GM12873 (cell line): Measurements from ENCODE around the gene MYO1A.
A peak's percentile ranks its signal among the peaks of the same experiment; 100 is the strongest.

ENCODE experiments used
- TF ChIP-seq, protein P1 (sequence below): IDR thresholded peaks from 2 replicates; pipeline ENCODE4 v1.5.1; 2012; ENCODE audit warnings: low read depth, mild to moderate bottlenecking, moderate library complexity, low read length, control low read depth; ENCODE audit not compliant: insufficient read depth; ENCODE audit errors: missing control alignments

Gene MYO1A

DNA sequence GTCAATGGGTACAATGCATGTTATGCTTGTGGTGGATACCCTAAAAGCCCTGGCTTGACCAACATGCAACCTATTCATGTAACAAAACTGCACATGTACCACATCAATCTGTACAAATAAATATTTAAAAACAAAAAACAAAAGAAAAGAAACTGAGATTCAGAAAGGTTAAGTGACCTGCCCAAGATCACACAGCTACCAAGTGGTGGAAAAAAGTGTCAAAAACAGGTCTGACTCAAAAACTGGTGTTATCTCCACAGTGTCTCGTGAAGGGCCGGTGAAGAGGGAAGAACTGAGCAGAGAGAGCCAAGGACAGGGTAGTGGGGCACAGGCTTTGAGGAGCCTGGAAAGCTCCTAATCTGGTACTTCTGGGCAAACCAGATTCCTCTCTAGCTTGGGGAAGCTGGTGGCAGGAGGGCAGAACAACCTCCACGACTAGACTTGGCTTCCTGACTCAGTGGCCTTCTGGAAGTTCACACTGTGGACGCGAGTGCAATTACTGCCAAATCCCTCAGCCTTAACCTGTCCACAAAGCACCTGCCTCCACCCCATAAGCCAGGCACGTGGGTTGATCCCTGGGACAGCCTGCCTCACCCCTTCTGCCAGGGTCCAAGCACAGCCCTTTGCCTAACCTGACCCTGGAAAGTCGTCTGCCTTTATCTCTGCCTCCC is 59.1 kb downstream of the MYO1A start:
- TF ChIP-seq, protein P1, sequence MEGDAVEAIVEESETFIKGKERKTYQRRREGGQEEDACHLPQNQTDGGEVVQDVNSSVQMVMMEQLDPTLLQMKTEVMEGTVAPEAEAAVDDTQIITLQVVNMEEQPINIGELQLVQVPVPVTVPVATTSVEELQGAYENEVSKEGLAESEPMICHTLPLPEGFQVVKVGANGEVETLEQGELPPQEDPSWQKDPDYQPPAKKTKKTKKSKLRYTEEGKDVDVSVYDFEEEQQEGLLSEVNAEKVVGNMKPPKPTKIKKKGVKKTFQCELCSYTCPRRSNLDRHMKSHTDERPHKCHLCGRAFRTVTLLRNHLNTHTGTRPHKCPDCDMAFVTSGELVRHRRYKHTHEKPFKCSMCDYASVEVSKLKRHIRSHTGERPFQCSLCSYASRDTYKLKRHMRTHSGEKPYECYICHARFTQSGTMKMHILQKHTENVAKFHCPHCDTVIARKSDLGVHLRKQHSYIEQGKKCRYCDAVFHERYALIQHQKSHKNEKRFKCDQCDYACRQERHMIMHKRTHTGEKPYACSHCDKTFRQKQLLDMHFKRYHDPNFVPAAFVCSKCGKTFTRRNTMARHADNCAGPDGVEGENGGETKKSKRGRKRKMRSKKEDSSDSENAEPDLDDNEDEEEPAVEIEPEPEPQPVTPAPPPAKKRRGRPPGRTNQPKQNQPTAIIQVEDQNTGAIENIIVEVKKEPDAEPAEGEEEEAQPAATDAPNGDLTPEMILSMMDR, result no peak

DNA sequence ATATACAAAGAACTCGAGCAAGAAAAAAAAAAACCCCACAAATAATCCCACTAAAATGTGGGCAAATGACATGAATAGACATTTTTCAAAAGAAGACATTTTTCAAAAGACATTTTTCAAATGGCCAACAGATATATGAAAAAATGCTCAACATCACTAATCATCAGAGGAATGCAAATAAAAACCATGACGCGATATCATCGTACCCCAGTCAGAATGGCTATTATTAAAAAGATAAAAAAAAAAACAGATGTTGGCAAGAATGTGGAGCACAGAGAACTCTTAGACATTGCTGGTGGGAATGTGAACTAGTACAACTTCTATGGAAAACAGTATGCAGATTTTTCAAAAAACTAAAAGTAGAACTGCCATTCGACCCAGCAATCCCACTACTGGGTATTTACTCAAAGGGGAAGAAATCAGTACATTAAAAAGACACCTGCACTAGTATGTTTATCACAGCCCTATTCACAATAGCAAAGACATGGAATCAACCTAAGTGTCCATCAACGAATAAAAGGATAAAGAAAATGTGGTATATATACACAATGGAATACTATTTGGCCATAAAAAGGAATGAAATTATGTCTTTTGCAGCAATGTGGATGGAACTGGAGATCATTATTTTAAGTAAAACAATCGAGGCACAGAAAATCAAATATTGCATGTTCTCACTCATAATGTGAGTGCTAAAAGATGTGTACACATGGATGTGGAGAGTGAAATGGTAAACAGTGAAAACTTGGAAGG is 59.9 kb downstream of the MYO1A start:
- TF ChIP-seq, protein P1, result no peak

DNA sequence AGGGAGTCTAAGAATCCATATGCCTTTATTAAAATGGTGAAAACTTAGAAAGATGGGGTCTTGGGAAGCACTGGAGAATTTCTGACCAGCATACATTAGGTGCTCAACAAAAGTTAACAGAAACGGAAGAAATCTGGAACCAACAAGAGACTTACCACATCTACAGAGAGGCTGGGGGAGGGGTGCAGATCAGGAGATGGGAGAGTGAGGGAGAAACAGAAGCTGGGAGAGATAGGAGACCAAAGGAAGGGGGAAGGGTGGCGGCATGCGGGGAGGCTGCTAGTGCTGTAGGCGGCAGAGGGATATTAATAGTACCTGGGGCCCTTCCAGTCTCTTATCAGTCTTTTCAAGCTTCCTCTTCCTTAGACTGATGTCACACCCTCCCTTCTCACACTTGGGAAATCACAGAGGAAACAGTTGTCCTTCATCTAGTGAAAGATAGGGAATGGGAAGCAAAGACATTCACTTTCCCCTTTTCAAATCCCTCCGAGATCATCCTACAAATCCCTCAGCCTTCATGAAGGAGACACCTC is 61.7 kb downstream of the MYO1A start:
- TF ChIP-seq, protein P1, result no peak

DNA sequence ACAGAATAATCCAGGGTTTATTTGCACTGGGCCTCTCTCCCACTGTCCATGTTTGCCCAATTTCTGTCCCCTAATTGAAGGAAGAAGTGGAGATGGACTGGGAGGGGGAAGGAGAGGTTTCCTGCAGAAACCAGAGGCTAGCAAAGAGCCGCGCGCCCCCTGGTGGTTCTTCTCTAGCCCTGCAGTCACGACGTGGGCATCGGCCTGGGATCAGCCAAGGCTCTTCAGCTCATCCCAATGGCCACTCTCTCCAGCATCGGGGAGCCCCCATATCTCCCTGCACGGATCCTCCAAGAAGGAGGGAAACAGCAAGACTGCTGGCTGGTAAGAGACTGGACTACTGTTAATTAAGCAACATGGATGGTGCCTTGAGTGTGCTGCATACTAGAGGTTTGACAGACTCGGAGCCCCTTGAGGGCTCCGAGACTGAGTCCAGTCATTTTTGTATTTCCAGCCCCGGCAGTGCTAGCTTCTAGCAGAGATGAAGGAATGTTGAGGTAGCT is 62.3 kb downstream of the MYO1A start:
- TF ChIP-seq, protein P1, result peak; percentile 98

DNA sequence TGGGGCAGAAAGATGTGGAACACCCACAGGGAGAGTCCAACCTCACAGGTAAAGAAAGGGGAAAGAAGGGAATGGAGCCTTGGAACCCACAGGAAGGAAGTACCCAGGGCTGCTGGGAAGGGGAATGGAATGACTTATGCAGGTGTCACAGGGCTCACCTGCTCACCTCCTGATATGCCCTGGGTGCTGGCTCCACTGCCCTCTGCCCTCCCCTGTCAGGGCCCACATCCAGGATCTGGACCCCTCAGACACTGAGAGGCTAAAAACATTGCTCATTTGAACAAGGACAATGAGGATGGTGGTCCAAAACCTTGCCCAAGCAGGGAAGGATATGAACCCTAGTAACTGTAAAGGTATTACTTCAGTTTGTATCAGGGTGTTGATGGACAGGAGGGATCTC is 62.9 kb downstream of the MYO1A start:
- TF ChIP-seq, protein P1, result no peak

DNA sequence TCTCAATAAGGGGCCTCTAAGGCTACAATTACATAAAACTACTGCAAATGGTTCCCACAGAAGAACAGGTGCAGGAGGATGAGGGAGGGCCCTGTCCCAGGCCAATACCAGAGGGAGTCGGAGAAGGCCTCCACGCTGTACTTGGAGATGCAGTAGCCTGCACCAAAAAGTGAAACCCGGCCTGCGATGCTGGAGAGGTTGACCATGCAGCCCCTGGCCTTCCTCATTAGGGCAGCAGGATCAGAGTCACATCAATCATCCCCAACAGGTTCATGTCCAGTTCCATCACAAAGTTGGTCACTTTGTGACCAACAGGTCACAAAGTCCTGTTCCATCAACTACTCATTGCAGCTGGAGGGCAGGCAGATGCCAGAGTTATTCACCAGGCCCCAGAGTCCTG is 66.5 kb downstream of the MYO1A start:
- TF ChIP-seq, protein P1, result no peak

DNA sequence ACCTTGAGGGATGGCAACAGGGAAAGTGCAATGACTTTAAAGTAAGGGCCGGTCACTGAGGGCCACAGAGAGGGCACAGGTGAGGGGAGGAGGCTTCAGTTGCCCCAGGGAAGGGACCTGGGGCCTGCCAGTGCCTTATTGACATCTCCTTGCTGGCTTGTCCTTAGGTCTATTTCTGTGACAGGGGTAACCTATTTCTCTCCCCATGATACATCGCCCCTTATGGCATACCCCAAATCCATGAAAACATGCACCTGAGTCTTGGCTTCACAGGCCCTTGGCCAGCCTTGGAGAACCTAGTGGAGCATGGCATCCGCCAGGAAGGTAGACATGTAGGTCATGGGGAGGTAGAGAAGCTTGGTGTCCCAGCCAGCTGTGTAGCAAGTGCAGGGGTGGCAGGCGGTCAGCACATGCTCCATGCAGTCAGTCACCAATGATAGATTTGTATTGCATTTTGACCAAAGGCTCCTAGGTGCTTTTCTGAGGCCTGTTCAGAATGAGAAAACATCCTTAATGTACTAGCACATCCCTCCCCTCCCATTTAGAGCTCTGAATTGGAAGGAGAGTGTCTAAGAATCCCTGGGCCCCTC is 68.9 kb downstream of the MYO1A start:
- TF ChIP-seq, protein P1, result no peak
